Body of pancreas (tissue), 4 donors: ENCODE data around the gene KRTAP17-1.

Experiments
- CTCF ChIP-seq, 7 experiments: fragments of 450-650 bp in 4 of 7; fragments of 200-600 bp in 3 of 7; sonication (generic) in 3 of 7; IDR thresholded peaks; one replicate each; pipeline ENCODE4 v1.5.1; 2016 to 2019; ENCODE audit warnings: antibody characterized with exemption in 7 of 7
- POLR2A ChIP-seq, 3 donors: fragments of 450-650 bp; IDR thresholded peaks; one replicate each; pipeline ENCODE4 v1.6.1; 2016; ENCODE audit warnings: antibody characterized with exemption in 3 of 3, mild to moderate bottlenecking in 2 of 3

DNA sequence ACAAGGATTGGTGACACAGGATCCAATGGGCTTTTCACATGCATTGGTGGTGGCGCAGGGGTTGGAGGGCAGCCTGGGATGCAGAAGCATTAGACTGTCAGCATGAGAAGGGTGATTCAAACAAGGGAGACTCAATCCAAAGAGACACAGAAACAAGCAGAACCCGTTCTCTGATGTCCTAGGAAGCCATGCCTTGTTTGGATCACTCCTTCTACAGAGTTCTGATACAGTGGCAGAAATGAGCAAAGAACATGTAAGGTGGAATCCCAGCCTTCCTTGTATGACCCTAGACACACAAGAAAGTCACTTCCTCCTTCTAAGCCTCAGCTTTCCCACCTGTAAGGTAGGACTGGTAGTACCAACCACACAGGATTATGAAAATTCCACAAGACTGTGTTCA, 48.4 kb upstream of the KRTAP17-1 start:
- no peak for TF ChIP-seq CTCF (IDR thresholded peaks at IDR 0.05)
- no peak for TF ChIP-seq POLR2A (IDR thresholded peaks at IDR 0.05)
